Measurements from ENCODE around the gene PSMA5. TPM values are rescaled to one million over a fixed set of nuclear protein-coding genes. Genes with fewer than 3 reads are reported as not detected.

Gene PSMA5
- total and polyA plus RNA-seq, 10 donors: 29.9 to 87.0 (median 61.7) TPM

DNA sequence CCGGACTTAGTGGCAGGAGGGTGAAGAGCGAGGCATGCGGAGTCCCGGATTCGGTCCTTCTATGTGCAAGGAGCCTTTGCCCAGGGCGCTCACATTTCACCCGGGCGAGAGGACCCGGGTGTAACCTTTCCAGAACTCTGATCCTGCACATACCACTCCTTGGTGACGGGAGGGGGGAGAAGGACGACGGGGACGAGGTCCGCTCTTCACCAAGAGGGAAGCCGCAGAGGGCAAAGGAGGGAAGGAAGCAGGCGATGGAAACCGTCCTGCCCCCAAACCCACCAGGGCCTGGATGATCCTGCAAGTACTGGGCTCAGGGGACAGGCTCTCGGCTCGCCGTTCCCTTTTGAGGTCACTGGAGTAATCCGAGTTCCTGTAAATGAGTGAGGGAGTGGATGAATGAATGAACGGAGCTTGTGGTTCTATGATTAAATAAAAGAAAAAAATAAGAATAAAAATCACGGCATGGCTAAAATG lies 41.1 kb upstream of the PSMA5 start:
- H3K36me3 ChIP-seq: no peaks in the 10 kb centered on the region
- no peaks in the 10 kb centered on the region for H3K9me3 ChIP-seq
- intact Hi-C loops (cut with DNase I; ENCODE audit: low total_unique reads): no loop called here
- TF ChIP-seq, protein P1, sequence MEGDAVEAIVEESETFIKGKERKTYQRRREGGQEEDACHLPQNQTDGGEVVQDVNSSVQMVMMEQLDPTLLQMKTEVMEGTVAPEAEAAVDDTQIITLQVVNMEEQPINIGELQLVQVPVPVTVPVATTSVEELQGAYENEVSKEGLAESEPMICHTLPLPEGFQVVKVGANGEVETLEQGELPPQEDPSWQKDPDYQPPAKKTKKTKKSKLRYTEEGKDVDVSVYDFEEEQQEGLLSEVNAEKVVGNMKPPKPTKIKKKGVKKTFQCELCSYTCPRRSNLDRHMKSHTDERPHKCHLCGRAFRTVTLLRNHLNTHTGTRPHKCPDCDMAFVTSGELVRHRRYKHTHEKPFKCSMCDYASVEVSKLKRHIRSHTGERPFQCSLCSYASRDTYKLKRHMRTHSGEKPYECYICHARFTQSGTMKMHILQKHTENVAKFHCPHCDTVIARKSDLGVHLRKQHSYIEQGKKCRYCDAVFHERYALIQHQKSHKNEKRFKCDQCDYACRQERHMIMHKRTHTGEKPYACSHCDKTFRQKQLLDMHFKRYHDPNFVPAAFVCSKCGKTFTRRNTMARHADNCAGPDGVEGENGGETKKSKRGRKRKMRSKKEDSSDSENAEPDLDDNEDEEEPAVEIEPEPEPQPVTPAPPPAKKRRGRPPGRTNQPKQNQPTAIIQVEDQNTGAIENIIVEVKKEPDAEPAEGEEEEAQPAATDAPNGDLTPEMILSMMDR (IDR thresholded peaks at IDR 0.05 in 8 of 11, conservative IDR thresholded peaks at IDR 0.05 in 3 of 11): no peak
- TF ChIP-seq POLR2A (IDR thresholded peaks at IDR 0.05) (no peak), POLR2AphosphoS5 (IDR thresholded peaks at IDR 0.05) (no peak)
- DNase-seq: no peak
- no peak overlapping the region for H3K27ac ChIP-seq
- 9 to 18% (median 14%) methylated on average over 18 to 23 of the region's 23 CpGs for WGBS, 5 donors
- peaks cover 0 to 25% (median 17%) of the 10 kb centered on the region in 6 donors for H3K4me1 ChIP-seq
- peak overlapping the region; percentile 48 to 80 (median 57) for H3K4me3 ChIP-seq
- peaks cover 0 to 100% (median 37%) of the 10 kb centered on the region in 7 donors for H3K27me3 ChIP-seq (replicated peaks in 1 of 7)

DNA sequence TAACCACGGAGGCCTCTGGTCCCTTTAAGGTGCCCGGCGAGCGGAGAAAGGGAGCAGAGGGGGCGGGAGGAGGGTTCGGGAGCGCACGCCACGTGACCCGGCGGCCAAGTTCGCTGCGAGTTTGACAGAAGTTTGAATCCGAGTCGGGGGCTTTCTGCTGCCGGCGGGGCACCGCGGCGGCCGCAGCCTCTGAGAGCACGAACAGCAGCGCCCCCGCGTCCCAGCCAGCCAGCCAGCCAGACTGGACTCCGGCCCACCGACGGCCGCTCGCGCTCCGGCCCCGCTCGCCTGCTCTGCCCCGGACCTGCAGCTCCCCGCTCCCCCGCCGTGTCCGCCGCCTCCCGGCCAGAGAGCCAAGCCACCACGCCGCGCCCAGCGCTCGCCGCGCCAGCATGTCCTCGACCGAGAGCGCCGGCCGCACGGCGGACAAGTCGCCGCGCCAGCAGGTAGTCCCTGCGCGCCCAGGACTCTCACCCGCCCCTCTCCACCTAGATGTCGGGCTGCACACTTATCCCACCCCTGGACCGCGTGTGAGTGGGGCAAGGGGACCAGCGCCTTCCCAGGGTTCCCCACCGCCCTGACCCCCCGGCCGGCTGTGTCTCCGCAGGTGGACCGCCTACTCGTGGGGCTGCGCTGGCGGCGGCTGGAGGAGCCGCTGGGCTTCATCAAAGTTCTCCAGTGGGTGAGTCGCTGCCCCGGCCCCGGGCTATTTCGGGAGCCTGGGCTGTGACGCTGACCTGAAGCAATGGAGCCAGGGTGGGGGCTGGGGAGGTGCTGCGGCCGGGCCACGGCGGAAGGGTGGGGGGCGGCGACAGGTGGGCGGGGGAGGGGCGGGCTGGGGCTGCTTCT lies 40.4 kb upstream of the PSMA5 start, which contains the start of gene SYPL2:
SYPL2 (plus strand) TSS at position 95 of the 849 bp plus-strand sequence; CDS start at position 393, 298 bp downstream.
- peaks cover 0 to 98% (median 37%) of the 10 kb centered on the region in 7 donors for H3K27me3 ChIP-seq (replicated peaks in 1 of 7)
- peaks cover 0 to 25% (median 17%) of the 10 kb centered on the region in 6 donors for H3K4me1 ChIP-seq
- TF ChIP-seq, protein P1 (IDR thresholded peaks at IDR 0.05 in 8 of 11, conservative IDR thresholded peaks at IDR 0.05 in 3 of 11): no peak
- TF ChIP-seq POLR2A (IDR thresholded peaks at IDR 0.05) (no peak), POLR2AphosphoS5 (IDR thresholded peaks at IDR 0.05) (peak in 2 of 3 donors; percentile 26 to 32)
- peak within 1 kb of the TSS; percentile 48 to 80 (median 57) for H3K4me3 ChIP-seq
- no peaks in the 10 kb centered on the region for H3K36me3 ChIP-seq
- H3K27ac ChIP-seq: peak within 1 kb of the TSS in 4 of 8 donors; percentile 15 to 59 (median 40)
- WGBS, 5 donors: 1 to 19% (median 2%) methylated on average over 8 to 88 of the region's 88 CpGs
- intact Hi-C loops (cut with DNase I; ENCODE audit: low total_unique reads): no loop called here
- peak; percentile 80 for DNase-seq
- H3K9me3 ChIP-seq: no peaks in the 10 kb centered on the region

DNA sequence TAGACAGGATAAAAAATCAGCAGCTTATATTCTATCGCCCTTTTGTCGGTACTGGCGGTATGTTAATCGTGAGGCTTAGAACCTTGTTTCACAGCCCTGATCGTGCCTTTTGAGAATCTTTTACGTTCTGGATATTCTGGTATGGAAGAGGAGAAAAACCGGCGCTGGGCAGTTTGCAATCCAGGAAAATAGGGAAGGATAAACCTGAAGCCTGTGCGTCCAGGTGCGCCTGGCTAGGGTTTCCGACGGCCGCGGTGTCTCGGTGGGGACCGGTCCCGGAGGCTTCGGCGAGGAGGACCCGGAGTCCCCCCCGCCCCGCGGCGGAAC lies 39.8 kb upstream of the PSMA5 start:
- DNase-seq: no peak
- H3K4me1 ChIP-seq: peaks cover 0 to 25% (median 17%) of the 10 kb centered on the region in 6 donors
- peak overlapping the region; percentile 48 to 80 (median 57) for H3K4me3 ChIP-seq
- no peaks in the 10 kb centered on the region for H3K9me3 ChIP-seq
- intact Hi-C loops (cut with DNase I; ENCODE audit: low total_unique reads): no loop called here
- no peaks in the 10 kb centered on the region for H3K36me3 ChIP-seq
- 9 to 21% (median 11%) methylated on average over 18 to 24 of the region's 24 CpGs for WGBS, 5 donors
- H3K27me3 ChIP-seq (replicated peaks in 1 of 7): peaks cover 0 to 98% (median 37%) of the 10 kb centered on the region in 7 donors
- TF ChIP-seq, protein P1 (IDR thresholded peaks at IDR 0.05 in 8 of 11, conservative IDR thresholded peaks at IDR 0.05 in 3 of 11): no peak
- no peak for TF ChIP-seq POLR2AphosphoS5 (IDR thresholded peaks at IDR 0.05)
- no peak for TF ChIP-seq POLR2A (IDR thresholded peaks at IDR 0.05)
- H3K27ac ChIP-seq: peak overlapping the region in 3 of 8 donors; percentile 40 to 59 (median 41)

DNA sequence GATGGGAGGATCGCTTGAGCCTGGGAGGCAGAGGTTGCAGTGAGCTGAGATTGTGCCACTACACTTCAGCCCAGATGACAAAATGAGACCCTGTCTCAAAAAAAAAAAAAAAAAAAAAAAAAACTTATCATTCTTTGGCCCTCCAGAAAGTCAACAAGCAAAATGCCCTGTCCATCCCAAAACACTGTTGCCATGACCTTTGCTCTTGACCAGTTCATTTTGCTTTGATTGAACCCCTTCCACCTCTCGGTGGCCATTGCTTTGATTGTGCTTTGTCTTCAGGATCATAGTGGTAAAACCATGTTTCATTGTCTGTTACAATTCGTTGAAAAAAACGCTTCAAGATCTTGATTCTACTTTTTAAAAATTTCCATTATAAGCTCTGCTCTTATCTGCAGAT lies 31.6 kb upstream of the PSMA5 start:
- TF ChIP-seq POLR2A (IDR thresholded peaks at IDR 0.05) (no peak), POLR2AphosphoS5 (IDR thresholded peaks at IDR 0.05) (no peak)
- TF ChIP-seq, protein P1 (IDR thresholded peaks at IDR 0.05 in 8 of 11, conservative IDR thresholded peaks at IDR 0.05 in 3 of 11): no peak
- H3K36me3 ChIP-seq: no peaks in the 10 kb centered on the region
- peaks cover 5 to 33% (median 22%) of the 10 kb centered on the region in 8 donors for H3K9me3 ChIP-seq
- H3K4me3 ChIP-seq: no peak overlapping the region
- 83 to 91% (median 86%) methylated on average over 4 of the region's 4 CpGs for WGBS, 5 donors
- H3K27ac ChIP-seq: no peak overlapping the region
- intact Hi-C loops (cut with DNase I; ENCODE audit: low total_unique reads): no loop called here
- no peak for DNase-seq
- peaks cover 0 to 44% (median 4%) of the 10 kb centered on the region in 7 donors for H3K27me3 ChIP-seq (replicated peaks in 1 of 7)
- H3K4me1 ChIP-seq: no peaks in the 10 kb centered on the region
